HEK293 (cell line): ENCODE data around the gene ASXL1.

Experiments
- CTCF ChIA-PET: fragments of 350-600 bp; formaldehyde crosslinking; extraction: SDS; loops from one replicate; lab custom pipeline; 2021; ENCODE audit warnings: antibody characterized with exemption; lab: Yijun Ruan, JAX
- POLR2A ChIA-PET: fragments of 300-600 bp; formaldehyde crosslinking; extraction: SDS; loops from one replicate; lab custom pipeline; 2020; ENCODE audit warnings: antibody characterized with exemption, inconsistent platforms; lab: Yijun Ruan, JAX
- H3K27ac ChIP-seq: fragments of 200-500 bp; sonication (Bioruptor generic); 2 replicates; pipeline ENCODE4 v1.5.1; 2014; ENCODE audit warnings: low read depth, low read length, control low read depth, inconsistent platforms; ENCODE audit errors: extremely low read depth
- H3K36me3 ChIP-seq, 2 experiments: fragments of 200-500 bp in 1 of 2; sonication (Bioruptor generic) in 1 of 2; 1 replicate in 1 of 2; 2 replicates in 1 of 2; pipeline ENCODE4 v1.5.1; 2014 to 2017; ENCODE audit warnings: inconsistent platforms in 2 of 2, low read length in 2 of 2; ENCODE audit not compliant: control insufficient read depth in 2 of 2, insufficient read depth in 1 of 2
- H3K4me1 ChIP-seq: fragments of 200-500 bp; sonication (Bioruptor generic); 2 replicates; pipeline ENCODE4 v1.5.1; 2014; ENCODE audit warnings: mild to moderate bottlenecking, low read length, inconsistent platforms; ENCODE audit not compliant: control insufficient read depth, insufficient read depth
- H3K4me3 ChIP-seq: 2 replicates; pipeline ENCODE4 v1.5.1; 2011; ENCODE audit warnings: low read depth, mild to moderate bottlenecking, control low read depth, low read length, moderate library complexity
- H3K9me3 ChIP-seq: fragments of 200-500 bp; sonication (Bioruptor generic); 2 replicates; pipeline ENCODE4 v1.5.1; 2014; ENCODE audit warnings: low read depth, low read length, inconsistent platforms; ENCODE audit not compliant: control insufficient read depth, insufficient read depth
- BCL11A ChIP-seq: fragments of 450-650 bp; formaldehyde crosslinking; IDR thresholded peaks from 2 replicates; pipeline ENCODE4 v1.5.1; 2016; ENCODE audit warnings: low read depth, missing biosample characterization, missing genetic modification characterization
- GLI4 ChIP-seq: fragments of 450-650 bp; formaldehyde crosslinking; IDR thresholded peaks from 2 replicates; pipeline ENCODE4 v1.5.1; 2016; ENCODE audit warnings: missing biosample characterization, missing genetic modification characterization
- GLIS1 ChIP-seq: fragments of 450-650 bp; formaldehyde crosslinking; IDR thresholded peaks from 2 replicates; pipeline ENCODE4 v1.5.1; 2016; ENCODE audit warnings: missing biosample characterization, missing genetic modification characterization
- HOXC10 ChIP-seq: sonication (generic); formaldehyde crosslinking; IDR thresholded peaks from 2 replicates; pipeline ENCODE4 v1.8.1; 2023; ENCODE audit warnings: mild to moderate bottlenecking, missing genetic modification reagents
- KLF10 ChIP-seq: fragments of 450-650 bp; IDR thresholded peaks from 2 replicates; pipeline ENCODE4 v1.5.1; 2018; ENCODE audit warnings: missing biosample characterization, mild to moderate bottlenecking, missing genetic modification characterization
- OVOL3 ChIP-seq: fragments of 450-650 bp; formaldehyde crosslinking; IDR thresholded peaks from 2 replicates; pipeline ENCODE4 v1.5.1; 2016; ENCODE audit warnings: missing biosample characterization, missing genetic modification characterization
- SCRT2 ChIP-seq: fragments of 450-650 bp; formaldehyde crosslinking; IDR thresholded peaks from 2 replicates; pipeline ENCODE4 v1.5.1; 2016; ENCODE audit warnings: missing biosample characterization, missing genetic modification characterization
- ZFP3 ChIP-seq: fragments of 450-650 bp; formaldehyde crosslinking; IDR thresholded peaks from 2 replicates; pipeline ENCODE4 v1.5.1; 2016; ENCODE audit warnings: low read depth, missing biosample characterization, missing genetic modification characterization
- ZNF10 ChIP-seq: fragments of 450-650 bp; formaldehyde crosslinking; IDR thresholded peaks from 2 replicates; pipeline ENCODE4 v1.5.1; 2017; ENCODE audit warnings: missing biosample characterization, missing genetic modification characterization
- ZNF580 ChIP-seq: fragments of 450-650 bp; formaldehyde crosslinking; IDR thresholded peaks from 2 replicates; pipeline ENCODE4 v1.5.1; 2016; ENCODE audit warnings: missing biosample characterization, missing genetic modification characterization
- ZNF629 ChIP-seq: fragments of 450-650 bp; formaldehyde crosslinking; IDR thresholded peaks from 2 replicates; pipeline ENCODE4 v1.5.1; 2017; ENCODE audit warnings: missing biosample characterization, missing genetic modification characterization
- ZNF692 ChIP-seq: fragments of 450-650 bp; formaldehyde crosslinking; IDR thresholded peaks from 2 replicates; pipeline ENCODE4 v1.5.1; 2016; ENCODE audit warnings: missing biosample characterization, missing genetic modification characterization
- ZNF701 ChIP-seq: fragments of 450-650 bp; formaldehyde crosslinking; IDR thresholded peaks from 2 replicates; pipeline ENCODE4 v1.5.1; 2016; ENCODE audit warnings: missing biosample characterization, missing genetic modification characterization
- ZSCAN23 ChIP-seq: fragments of 450-650 bp; formaldehyde crosslinking; IDR thresholded peaks from 2 replicates; pipeline ENCODE4 v1.5.1; 2016; ENCODE audit warnings: missing biosample characterization, missing genetic modification characterization
- TF ChIP-seq, protein P1 (sequence below): fragments of 450-650 bp; formaldehyde crosslinking; conservative IDR thresholded peaks from 2 replicates; pipeline ENCODE4 v1.5.1; 2016; ENCODE audit warnings: low read depth, missing biosample characterization, missing genetic modification characterization
- TF ChIP-seq, protein P2 (sequence below): fragments of 450-650 bp; formaldehyde crosslinking; IDR thresholded peaks from 2 replicates; pipeline ENCODE4 v1.5.1; 2016; ENCODE audit warnings: missing biosample characterization, missing genetic modification characterization

Gene ASXL1

DNA sequence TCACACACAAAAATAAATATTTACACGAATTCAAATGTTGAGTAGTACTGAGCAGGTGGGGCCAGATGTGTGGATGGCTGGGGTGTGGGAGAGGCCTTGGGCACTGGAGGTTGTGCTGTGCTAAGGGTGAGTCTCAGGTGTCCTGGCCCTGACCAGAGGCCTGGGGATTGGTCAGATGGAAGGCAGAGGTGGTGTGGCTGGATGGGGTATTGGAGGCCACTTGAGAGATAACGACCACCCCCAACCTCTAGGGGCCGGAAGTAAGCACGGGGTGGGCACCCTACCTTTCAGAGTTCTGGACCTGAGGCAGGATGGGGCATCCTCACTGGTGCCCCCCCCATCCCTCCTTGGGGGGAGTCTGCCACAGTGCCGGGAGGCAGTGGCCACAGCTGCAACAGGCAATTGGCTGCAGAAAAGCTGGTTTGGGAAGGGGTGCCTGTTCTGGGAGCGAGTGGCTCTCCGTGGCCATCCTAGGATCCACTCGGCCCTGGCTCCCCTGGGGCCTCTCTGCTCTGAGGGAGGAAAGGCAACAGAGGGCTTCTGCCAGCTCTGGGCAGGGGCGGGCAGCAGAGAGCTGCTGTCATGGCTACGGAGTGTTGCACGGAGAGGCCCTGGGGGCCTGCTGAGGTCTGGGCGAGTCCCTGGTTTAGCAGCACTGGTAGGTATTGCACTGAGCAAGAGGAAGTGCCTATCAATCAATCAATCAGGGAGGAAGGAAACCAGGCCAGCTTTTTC, 87.6 kb downstream of the ASXL1 start (continued):
- TF ChIP-seq GLIS1 (tag by site-specific recombination), result peak; percentile 19; the same call in 1 of the 2 replicates
- no peak for TF ChIP-seq GLI4 (tag by site-specific recombination)
- TF ChIP-seq ZNF580 (tag by site-specific recombination), result no peak

- POLR2A ChIA-PET, result interaction anchor here (0.6 kb wide), 1 partner anchor 9 kb away, joined by 5 read pairs; no protein-coding TSS in a partner anchor
- no peaks in the 10 kb centered on the region for H3K4me1 ChIP-seq
- peaks cover 0 to 58% of the 10 kb centered on the region in 2 experiments; a peak in 1 of 3 replicates for H3K36me3 ChIP-seq
- no peak for TF ChIP-seq ZNF10
- no peak for TF ChIP-seq ZNF692 (tag by site-specific recombination)
- TF ChIP-seq, protein P1, sequence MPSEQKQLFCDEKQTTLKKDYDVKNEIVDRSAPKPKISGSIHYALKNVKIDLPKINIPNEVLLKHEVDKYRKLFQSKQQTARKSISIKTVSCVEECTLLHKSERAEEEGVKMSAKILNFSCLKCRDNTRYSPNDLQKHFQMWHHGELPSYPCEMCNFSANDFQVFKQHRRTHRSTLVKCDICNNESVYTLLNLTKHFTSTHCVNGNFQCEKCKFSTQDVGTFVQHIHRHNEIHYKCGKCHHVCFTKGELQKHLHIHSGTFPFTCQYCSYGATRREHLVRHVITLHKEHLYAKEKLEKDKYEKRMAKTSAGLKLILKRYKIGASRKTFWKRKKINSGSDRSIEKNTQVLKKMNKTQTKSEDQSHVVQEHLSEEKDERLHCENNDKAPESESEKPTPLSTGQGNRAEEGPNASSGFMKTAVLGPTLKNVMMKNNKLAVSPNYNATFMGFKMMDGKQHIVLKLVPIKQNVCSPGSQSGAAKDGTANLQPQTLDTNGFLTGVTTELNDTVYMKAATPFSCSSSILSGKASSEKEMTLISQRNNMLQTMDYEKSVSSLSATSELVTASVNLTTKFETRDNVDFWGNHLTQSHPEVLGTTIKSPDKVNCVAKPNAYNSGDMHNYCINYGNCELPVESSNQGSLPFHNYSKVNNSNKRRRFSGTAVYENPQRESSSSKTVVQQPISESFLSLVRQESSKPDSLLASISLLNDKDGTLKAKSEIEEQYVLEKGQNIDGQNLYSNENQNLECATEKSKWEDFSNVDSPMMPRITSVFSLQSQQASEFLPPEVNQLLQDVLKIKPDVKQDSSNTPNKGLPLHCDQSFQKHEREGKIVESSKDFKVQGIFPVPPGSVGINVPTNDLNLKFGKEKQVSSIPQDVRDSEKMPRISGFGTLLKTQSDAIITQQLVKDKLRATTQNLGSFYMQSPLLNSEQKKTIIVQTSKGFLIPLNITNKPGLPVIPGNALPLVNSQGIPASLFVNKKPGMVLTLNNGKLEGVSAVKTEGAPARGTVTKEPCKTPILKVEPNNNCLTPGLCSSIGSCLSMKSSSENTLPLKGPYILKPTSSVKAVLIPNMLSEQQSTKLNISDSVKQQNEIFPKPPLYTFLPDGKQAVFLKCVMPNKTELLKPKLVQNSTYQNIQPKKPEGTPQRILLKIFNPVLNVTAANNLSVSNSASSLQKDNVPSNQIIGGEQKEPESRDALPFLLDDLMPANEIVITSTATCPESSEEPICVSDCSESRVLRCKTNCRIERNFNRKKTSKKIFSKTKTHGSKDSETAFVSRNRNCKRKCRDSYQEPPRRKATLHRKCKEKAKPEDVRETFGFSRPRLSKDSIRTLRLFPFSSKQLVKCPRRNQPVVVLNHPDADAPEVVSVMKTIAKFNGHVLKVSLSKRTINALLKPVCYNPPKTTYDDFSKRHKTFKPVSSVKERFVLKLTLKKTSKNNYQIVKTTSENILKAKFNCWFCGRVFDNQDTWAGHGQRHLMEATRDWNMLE, result no peak
- no peak for TF ChIP-seq BCL11A (tag by site-specific recombination)
- TF ChIP-seq ZFP3 (tag by site-specific recombination), result no peak
- TF ChIP-seq ZNF701, result no peak
- TF ChIP-seq KLF10 (tag by site-specific recombination), result no peak
- TF ChIP-seq, protein P2, sequence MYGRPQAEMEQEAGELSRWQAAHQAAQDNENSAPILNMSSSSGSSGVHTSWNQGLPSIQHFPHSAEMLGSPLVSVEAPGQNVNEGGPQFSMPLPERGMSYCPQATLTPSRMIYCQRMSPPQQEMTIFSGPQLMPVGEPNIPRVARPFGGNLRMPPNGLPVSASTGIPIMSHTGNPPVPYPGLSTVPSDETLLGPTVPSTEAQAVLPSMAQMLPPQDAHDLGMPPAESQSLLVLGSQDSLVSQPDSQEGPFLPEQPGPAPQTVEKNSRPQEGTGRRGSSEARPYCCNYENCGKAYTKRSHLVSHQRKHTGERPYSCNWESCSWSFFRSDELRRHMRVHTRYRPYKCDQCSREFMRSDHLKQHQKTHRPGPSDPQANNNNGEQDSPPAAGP, result no peak
- TF ChIP-seq OVOL3, result no peak
- no peak for TF ChIP-seq ZSCAN23
- TF ChIP-seq ZNF629 (tag by site-specific recombination), result no peak
- no peak for TF ChIP-seq HOXC10 (CRISPR knock-in tag)
- no peak for TF ChIP-seq SCRT2 (tag by site-specific recombination)
- CTCF ChIA-PET, result interaction anchor here (0.8 to 1.1 kb wide), 2 partner anchors 9 to 169 kb away, joined by 3 read pairs; partner anchors contain the start of gene KIF3B
- no peak overlapping the region for H3K27ac ChIP-seq
- no peaks in the 10 kb centered on the region for H3K9me3 ChIP-seq
- H3K4me3 ChIP-seq, result no peak overlapping the region
These were observed 88.4 kb downstream of the ASXL1 start for GRCh38 chr20:32446301-32447100.
